HPDE6-E6E7 (cell line): Measurements from ENCODE around the gene TRPV4.
"Not testable (repeated sequence)": the region's sequence is repeated elsewhere in the genome, so short reads cannot be mapped to it uniquely, and the experiment has no call there.

Experiments used
- DNase-seq: peaks from one replicate; pipeline ENCODE4 v3.0.0; 2011; ENCODE audit warnings: missing footprints; ENCODE audit errors: extremely low spot score

The TRPV4 gene

GRCh38 chr12:109860977-109861376 lies 27.8 kb upstream of the TRPV4 start:
- no peak for DNase-seq

- DNase-seq = no peak
Measured at GRCh38 chr12:109858764-109859163, 25.6 kb upstream of the TRPV4 start.

GRCh38 chr12:109857715-109858114 lies 24.5 kb upstream of the TRPV4 start:
- DNase-seq = no peak

- DNase-seq = no peak
Measured at GRCh38 chr12:109855377-109855776, 22.2 kb upstream of the TRPV4 start.

- DNase-seq = not testable (repeated sequence)
Measured at GRCh38 chr12:109850518-109850917, 17.3 kb upstream of the TRPV4 start.

GRCh38 chr12:109847142-109847735 lies 14.0 kb upstream of the TRPV4 start:
- DNase-seq = no peak

- DNase-seq = no peak
Measured at GRCh38 chr12:109845824-109846205, 12.6 kb upstream of the TRPV4 start.

- peak; percentile 82 for DNase-seq
Measured at GRCh38 chr12:109844983-109845823, 12.0 kb upstream of the TRPV4 start.

GRCh38 chr12:109844091-109844490 lies 10.9 kb upstream of the TRPV4 start:
- DNase-seq = no peak

GRCh38 chr12:109842021-109842420 lies 8.8 kb upstream of the TRPV4 start:
- DNase-seq = no peak

GRCh38 chr12:109841356-109841755 lies 8.2 kb upstream of the TRPV4 start:
- no peak for DNase-seq

GRCh38 chr12:109840305-109841074 lies 7.3 kb upstream of the TRPV4 start:
- peak; percentile 73 for DNase-seq

GRCh38 chr12:109839444-109839843 lies 6.2 kb upstream of the TRPV4 start:
- no peak for DNase-seq

- peak; percentile 43 for DNase-seq
Measured at GRCh38 chr12:109836916-109837315, 3.7 kb upstream of the TRPV4 start.

- no peak for DNase-seq
Measured at GRCh38 chr12:109835827-109836226, 2.6 kb upstream of the TRPV4 start.

GRCh38 chr12:109832541-109833306 lies 474 bp downstream of the TRPV4 start:
- no peak for DNase-seq

GRCh38 chr12:109831929-109832328 lies 1.3 kb downstream of the TRPV4 start:
- no peak for DNase-seq

GRCh38 chr12:109831365-109831764 lies 1.8 kb downstream of the TRPV4 start:
- DNase-seq = no peak

GRCh38 chr12:109830718-109831117 lies 2.5 kb downstream of the TRPV4 start:
- no peak for DNase-seq

GRCh38 chr12:109830267-109830666 lies 2.9 kb downstream of the TRPV4 start:
- DNase-seq = no peak

GRCh38 chr12:109829667-109830066 lies 3.5 kb downstream of the TRPV4 start:
- DNase-seq = no peak
